Psoas muscle (tissue), 8 donors: ENCODE data around the gene SFT2D2. TPM values are rescaled to one million over a fixed set of nuclear protein-coding genes. Genes with fewer than 3 reads are reported as not detected.
A peak's percentile ranks its signal among the peaks of the same experiment; 100 is the strongest.

Source experiments
- ATAC-seq, 4 donors: fragments of 200-7000 bp; cut with Tn5 transposase; one replicate each; pipeline ENCODE4 v1.9.1; 2020; ENCODE audit warnings: moderate library complexity in 3 of 4, mild to moderate bottlenecking in 2 of 4
- DNase-seq, 2 donors: peaks; one replicate each; pipeline ENCODE4 v3.0.0-alpha.2; 2020
- H3K27ac ChIP-seq: fragments of 200-600 bp; one replicate; pipeline ENCODE4 v1.8.0; 2022
- H3K27me3 ChIP-seq, 3 donors: fragments of 200-600 bp in 1 of 3; one replicate each; pipeline versions ENCODE4 v1.6.1 to v1.8.0; 2013 to 2022; ENCODE audit warnings: low read length in 2 of 3, mild to moderate bottlenecking in 2 of 3, moderate library complexity in 1 of 3; ENCODE audit not compliant: insufficient read depth in 3 of 3
- H3K36me3 ChIP-seq, 2 donors: fragments of 200-600 bp in 1 of 2; one replicate each; pipeline versions ENCODE4 v1.6.1 to v1.8.0; 2013 to 2022; ENCODE audit warnings: low read depth in 1 of 2, mild to moderate bottlenecking in 1 of 2, moderate library complexity in 1 of 2; ENCODE audit not compliant: insufficient read depth in 1 of 2
- H3K4me1 ChIP-seq: fragments of 200-600 bp; one replicate; pipeline ENCODE4 v1.8.0; 2022
- H3K4me3 ChIP-seq: fragments of 200-600 bp; one replicate; pipeline ENCODE4 v1.8.0; 2022; ENCODE audit warnings: mild to moderate bottlenecking
- H3K9me3 ChIP-seq: fragments of 200-600 bp; one replicate; pipeline ENCODE4 v1.8.0; 2022
- CTCF ChIP-seq: fragments of 200-600 bp; IDR thresholded peaks from one replicate; pipeline ENCODE4 v1.8.0; 2022; ENCODE audit warnings: antibody characterized with exemption
- WGBS, 3 donors: extraction: QIAGEN DNeasy Blood & Tissue Kit; methylation state at CpG; one replicate each; pipeline versions ENCODE4 v1.1.6 to v1.1.7; 2013; 5-methylcytosine and 5-hydroxymethylcytosine counted together
- intact Hi-C, 2 donors: fragments of 100-400 bp; cut with DNase I; formaldehyde crosslinking; loops; one replicate each; pipeline versions ENCODE4 v1.11.0 to v1.14.2; 2022
- polyA plus RNA-seq, 3 donors: library from polyadenylated mRNA; stranded (reverse); fragments of 200-250 nt; gene quantifications; one replicate each; pipeline ENCODE4 v1.2.3, GENCODE V29; 2013
- total RNA-seq, 4 donors: library from RNA; stranded (reverse); fragmentation: NEBNext Ultra II Directional in 2 of 4; extraction: Animal tissue kit (Norgen Biotek cat#: 25700) in 2 of 4; gene quantifications; one replicate each; pipeline versions ENCODE4 v1.2.1 to v1.2.4, GENCODE V29; 2021 to 2023
- donor health status: healthy with polysubstance abuse.
- donor health status: DM: no; HTN: no; CAD: no; lungs with moderate emphysema.
- donor health status: Bipolar disorder and iron deficiency.
- donor health status: healthy.
- donor health status: DM: yes; HTN: yes; CAD: no.
- donor health status: DM: no; HTN: no; CAD: no.
- donor health status: DM: no; HTN: no; CAD: no.
- donor health status: DM: yes; HTN: yes; CAD: no.

The SFT2D2 gene
- total and polyA plus RNA-seq, 7 donors, result 2.0 to 15.5 (median 12.7) TPM

GRCh38 chr1:168221275-168221674 is 4.5 kb upstream of the SFT2D2 start:
- intact Hi-C loops, result no loop called here

GRCh38 chr1:168223261-168223660 is 2.5 kb upstream of the SFT2D2 start:
- intact Hi-C loops, result no loop called here

More at GRCh38 chr1:168221275-168221674, 4.5 kb upstream of the SFT2D2 start:
- no peak overlapping the region for H3K4me3 ChIP-seq
- H3K27me3 ChIP-seq, result no peaks in the 10 kb centered on the region
- H3K4me1 ChIP-seq, result no peaks in the 10 kb centered on the region
- H3K9me3 ChIP-seq, result no peaks in the 10 kb centered on the region
- no peak for DNase-seq
- 88 to 94% (median 90%) methylated on average over 2 of the region's 2 CpGs for WGBS, 3 donors
- no peak overlapping the region for H3K27ac ChIP-seq
- H3K36me3 ChIP-seq, result no peaks in the 10 kb centered on the region
- no peak for TF ChIP-seq CTCF
- ATAC-seq, result no peak

GRCh38 chr1:168223681-168224540 is 1.9 kb upstream of the SFT2D2 start:
- DNase-seq (no peak), ATAC-seq (no peak)
- H3K4me1 ChIP-seq, result peaks cover 8% of the 10 kb centered on the region
- no peak overlapping the region for H3K27ac ChIP-seq
- H3K36me3 ChIP-seq, result no peaks in the 10 kb centered on the region
- no peaks in the 10 kb centered on the region for H3K27me3 ChIP-seq
- no peaks in the 10 kb centered on the region for H3K9me3 ChIP-seq
- H3K4me3 ChIP-seq, result no peak overlapping the region
- no peak for TF ChIP-seq CTCF
- intact Hi-C loops, result no loop called here

More at GRCh38 chr1:168223261-168223660, 2.5 kb upstream of the SFT2D2 start:
- no peaks in the 10 kb centered on the region for H3K36me3 ChIP-seq
- no peak for TF ChIP-seq CTCF
- H3K27ac ChIP-seq, result no peak overlapping the region
- H3K9me3 ChIP-seq, result no peaks in the 10 kb centered on the region
- ATAC-seq (no peak), DNase-seq (no peak)
- no peak overlapping the region for H3K4me3 ChIP-seq
- H3K27me3 ChIP-seq, result no peaks in the 10 kb centered on the region
- peaks cover 8% of the 10 kb centered on the region for H3K4me1 ChIP-seq

- intact Hi-C loops, result loop anchor here in 1 of 2 donors (5.0 kb wide), 1 partner anchor 48 kb away; the partner anchor contains the start of gene TIPRL
- no peaks in the 10 kb centered on the region for H3K27me3 ChIP-seq
- peak overlapping the region; percentile 95 for H3K4me3 ChIP-seq
Measured at GRCh38 chr1:168224991-168225390, 813 bp upstream of the SFT2D2 start.

More at GRCh38 chr1:168224991-168225390, 813 bp upstream of the SFT2D2 start:
- Histone ChIP-seq H3K4me1 (peaks cover 8% of the 10 kb centered on the region), H3K36me3 (no peaks in the 10 kb centered on the region), H3K9me3 (no peaks in the 10 kb centered on the region), H3K27ac (no peak overlapping the region)
- no peak for TF ChIP-seq CTCF
- WGBS, 3 donors, result 80 to 89% (median 87%) methylated on average over 3 of the region's 3 CpGs
- DNase-seq (no peak), ATAC-seq (no peak)
